GM10847 (cell line): ENCODE data around the gene FAM83C.

Source experiments
- POLR2A ChIP-seq: IDR thresholded peaks from 2 replicates; pipeline ENCODE4 v1.6.1; 2011; ENCODE audit not compliant: insufficient read length; ENCODE audit errors: extremely low read depth

FAM83C gene

DNA sequence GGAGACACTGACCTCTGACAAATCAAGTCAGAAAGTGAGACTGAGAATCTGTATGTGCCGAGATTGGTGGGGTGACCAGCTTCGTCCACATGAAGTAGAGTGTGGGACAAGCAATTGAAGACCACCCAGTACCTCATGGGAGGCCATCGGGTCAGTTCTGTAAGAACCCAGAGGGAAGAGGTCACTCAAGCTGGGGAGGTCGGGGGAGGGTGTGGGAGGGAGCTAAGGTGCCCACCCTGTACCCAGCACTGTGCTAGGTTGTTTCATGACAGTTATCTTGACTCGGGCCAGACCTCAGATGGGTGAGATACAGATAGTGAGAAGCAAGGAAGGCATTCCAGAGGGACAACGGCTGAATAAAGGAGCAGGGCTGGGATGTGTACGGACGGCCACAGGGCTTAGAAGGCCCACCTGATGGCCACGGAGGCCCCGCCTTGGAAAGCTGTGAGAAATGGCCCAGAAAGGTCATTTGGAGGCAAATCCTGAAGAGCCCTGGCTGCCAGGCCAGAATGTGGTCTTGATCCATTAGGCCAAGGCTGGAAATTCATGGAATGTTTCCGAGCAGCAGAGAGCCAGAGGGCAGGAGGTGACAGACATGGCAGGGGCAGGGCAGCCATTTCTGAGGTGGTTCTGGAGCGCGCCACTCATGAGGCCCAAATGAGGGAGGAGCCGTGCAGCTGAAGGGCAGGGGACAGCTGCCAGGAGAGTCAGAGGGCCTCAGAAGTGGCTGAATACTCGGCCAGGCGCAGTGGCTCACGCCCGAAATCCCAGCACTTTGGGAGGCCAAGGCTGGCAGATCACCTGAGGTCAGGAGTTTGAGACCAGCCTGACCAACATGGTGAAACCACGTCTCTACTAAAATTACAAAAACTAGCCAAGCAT lies 22.0 kb downstream of the FAM83C start:
- TF ChIP-seq POLR2A, result no peak

DNA sequence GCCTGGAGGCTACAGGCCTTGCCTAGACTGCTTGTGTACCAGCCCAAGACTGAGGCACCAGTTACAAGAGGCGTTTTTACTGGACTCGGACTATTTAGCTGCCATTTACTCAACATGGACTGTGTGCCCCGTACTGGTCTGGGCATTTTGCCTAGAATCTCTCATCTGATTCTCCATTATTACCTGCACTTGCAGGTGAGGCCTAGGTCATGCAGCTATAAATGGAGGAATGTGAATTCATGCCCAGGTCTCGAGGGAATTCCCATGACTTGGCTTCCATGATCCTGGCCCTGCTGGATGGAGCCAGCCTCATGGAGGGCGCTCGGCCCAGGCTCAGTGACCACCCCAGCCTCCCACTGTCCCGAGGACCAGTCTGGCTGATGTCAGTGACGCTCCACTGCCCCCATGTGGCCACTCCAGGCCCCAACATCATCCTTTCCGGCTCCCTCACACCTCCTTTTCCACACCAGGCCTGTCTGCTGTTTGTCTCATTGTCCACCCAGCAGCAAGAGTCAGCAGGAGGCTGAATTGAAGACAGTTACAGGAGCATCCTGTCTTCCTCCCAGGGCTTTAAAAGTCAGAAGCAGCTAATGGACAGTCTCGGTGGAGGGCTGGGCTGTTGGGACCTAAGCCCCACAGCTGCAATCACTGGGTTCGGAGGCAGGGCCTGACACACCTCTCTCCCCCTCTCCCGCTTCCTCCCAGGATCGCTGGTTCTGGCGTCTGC lies 23.0 kb downstream of the FAM83C start:
- TF ChIP-seq POLR2A, result no peak

DNA sequence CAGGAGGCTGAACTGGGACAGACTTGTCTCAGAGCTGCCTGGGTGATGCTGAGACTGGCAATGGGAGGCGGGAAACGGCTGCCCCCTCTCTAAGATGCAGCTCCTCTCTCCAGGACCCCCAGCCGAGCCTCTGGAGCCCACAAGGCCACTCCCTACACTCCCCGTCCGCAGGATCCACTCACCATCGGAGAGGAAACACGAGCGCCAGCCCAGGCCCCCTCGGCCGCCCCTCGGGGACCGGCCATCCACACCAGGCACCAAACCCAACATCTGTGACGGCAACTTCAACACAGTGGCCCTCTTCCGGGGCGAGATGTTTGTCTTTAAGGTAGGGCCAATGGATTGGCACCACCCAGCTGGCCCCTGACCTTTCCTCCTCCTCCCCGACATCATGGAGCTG lies 25.1 kb downstream of the FAM83C start:
- TF ChIP-seq POLR2A, result no peak

DNA sequence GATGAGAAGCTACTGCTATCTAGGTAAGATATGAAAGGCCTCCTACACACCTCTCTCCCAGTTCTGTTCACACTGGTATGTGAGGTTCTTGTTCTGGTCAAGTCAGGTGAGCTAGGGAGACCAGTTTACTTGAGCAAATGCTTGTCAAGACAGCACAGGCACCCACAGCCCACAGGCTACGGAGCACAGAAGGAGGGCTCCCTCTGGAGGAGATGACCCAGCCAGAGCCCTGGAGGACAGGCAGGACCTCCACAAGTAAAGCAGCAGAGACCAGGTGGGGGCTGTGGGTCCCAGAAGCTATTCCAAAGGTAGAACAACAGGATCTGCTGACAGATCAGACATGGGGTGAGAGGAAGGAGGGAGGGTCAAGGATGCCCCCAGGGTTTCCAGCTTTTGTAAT lies 27.5 kb downstream of the FAM83C start:
- no peak for TF ChIP-seq POLR2A

DNA sequence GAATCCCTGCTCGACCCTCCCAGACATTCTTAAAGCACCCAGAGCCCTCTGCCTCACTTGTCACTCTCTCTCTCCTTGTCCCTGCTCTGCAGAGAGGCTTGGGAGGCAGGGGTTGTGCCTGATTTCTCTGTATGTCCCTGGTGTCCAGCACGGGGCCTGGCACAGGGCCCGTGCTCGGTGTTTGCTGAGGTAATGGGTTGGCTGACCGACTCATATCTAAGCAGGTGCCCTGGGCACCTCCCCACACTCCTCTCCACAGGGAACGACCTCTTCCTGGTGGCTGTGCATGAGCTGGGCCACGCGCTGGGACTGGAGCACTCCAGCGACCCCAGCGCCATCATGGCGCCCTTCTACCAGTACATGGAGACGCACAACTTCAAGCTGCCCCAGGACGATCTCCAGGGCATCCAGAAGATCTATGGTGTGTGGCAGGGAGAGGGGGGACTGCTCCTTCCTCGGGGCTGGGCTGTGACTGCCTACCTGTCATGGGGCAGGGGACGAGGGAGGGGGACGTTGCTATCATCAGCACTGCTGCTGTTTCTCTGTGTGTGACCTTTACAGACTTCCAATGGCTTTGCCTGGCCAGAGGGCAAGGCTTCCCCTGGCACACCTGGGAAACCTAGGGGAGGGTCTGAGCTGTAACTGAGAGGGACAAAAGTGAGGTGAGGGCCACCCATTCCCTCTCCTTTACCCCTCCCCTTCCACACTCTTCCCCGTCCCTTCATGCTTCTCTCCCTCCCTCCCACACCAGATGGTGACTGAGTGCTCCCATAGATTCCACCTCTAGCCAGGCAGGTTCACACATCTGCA lies 28.5 kb downstream of the FAM83C start:
- no peak for TF ChIP-seq POLR2A

DNA sequence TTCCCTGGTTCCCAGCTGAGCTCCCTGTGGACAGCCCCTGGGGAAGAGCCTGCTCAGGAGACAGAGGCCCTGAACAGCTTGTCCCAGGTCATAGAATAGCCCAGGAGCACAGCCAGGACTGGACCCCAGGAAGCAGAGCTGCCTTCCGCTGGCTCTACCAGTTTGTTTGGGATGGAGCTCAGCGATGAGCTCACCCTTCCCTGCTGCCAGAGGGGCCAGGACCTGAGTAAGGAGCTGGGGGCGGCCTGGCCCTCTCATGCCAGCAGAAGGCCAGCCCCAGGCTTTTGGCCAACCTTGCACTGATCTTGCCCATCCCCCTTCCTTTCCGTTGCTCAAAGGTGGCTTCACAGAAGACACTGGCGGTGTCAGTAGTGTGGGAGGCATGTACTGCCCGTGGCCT lies 31.8 kb downstream of the FAM83C start:
- no peak for TF ChIP-seq POLR2A

DNA sequence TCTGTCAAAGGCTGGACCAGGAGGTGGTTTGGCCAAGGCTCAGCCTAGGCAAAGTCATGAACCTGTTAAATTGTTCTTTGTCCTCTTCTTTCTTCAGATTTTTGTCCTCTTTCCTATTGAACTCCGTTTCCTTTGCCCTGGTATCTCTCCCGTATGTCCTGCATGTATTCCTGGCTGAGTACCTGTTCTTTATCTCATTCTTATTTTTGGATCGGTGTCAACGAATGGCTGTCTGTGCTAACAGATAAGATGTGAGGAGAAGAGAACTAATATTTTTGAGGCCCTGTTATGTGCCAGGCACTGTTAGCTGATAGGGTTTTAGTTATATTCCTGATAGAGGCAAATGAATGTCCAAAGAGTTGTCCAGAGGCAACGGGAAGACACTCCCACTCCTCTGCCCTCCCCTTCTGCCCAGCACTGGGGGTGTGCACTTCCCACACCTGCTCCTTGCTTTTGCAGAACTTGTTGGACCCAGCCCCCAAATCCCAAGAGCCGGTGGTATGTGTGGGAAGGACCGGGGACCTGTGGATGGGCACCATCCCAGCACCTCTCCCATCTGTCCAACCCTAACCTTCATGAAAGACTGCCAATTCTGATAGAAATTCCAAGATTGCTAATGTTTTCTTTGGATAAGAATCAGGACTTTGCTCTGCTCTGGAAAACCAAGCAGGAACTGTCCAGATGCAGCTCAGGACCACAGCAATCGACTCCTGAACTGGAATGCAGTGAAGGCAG lies 34.9 kb downstream of the FAM83C start:
- no peak for TF ChIP-seq POLR2A

DNA sequence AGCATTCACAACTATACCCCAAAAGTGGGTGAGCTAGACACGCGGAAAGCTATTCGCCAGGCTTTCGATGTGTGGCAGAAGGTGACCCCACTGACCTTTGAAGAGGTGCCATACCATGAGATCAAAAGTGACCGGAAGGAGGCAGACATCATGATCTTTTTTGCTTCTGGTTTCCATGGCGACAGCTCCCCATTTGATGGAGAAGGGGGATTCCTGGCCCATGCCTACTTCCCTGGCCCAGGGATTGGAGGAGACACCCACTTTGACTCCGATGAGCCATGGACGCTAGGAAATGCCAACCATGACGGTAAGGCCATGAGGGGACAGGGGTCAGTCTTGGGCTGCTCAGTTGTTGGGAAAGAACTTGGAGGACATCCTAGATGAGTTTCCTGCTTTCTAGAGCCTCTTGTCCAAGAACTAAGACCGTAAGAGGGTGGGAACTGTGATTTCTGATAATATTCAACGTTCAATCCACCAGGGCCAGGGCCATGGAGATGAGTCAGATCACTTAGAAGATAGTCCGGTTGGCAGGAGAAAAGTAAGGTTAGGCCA lies 37.7 kb downstream of the FAM83C start:
- TF ChIP-seq POLR2A, result no peak

DNA sequence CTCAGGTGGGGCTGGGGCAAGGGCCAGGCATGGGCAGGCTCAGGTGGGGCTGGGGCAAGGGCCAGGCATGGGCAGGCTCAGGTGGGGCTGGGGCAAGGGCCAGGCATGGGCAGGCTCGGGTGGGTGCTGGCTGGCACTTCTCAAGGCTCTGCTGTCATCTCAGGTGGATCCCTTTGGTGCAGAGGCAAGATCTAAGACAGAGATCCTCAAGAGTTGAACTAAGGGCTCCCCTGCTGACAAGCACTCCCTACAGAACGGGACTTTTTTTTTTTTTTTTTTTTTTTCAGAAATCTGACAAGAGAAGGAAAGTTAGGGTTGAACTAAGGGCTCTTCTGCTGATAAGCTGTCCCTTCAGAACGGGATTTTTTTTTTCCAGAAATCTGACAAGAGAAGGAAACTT lies 39.2 kb downstream of the FAM83C start:
- no peak for TF ChIP-seq POLR2A

DNA sequence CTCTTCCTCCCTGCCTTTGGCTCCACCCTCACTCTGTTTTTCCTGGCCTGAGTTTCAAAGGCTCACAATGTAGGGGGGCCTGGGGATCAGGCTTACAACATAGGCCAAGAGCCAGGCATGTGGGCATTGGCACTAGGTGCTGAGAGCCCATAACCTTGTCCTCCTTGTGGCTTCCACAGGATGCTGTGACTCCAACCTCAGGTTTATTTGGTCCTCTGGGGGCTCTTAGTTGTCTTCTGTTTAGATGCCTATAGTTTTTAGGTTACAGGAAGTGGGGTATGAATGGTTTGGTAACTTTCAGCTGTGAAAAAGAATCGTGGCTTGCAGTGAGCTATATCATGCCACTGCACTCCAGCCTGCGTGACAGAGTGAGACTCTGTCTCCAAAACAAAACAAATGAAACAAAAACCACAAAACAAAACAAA lies 40.2 kb downstream of the FAM83C start:
- no peak for TF ChIP-seq POLR2A

DNA sequence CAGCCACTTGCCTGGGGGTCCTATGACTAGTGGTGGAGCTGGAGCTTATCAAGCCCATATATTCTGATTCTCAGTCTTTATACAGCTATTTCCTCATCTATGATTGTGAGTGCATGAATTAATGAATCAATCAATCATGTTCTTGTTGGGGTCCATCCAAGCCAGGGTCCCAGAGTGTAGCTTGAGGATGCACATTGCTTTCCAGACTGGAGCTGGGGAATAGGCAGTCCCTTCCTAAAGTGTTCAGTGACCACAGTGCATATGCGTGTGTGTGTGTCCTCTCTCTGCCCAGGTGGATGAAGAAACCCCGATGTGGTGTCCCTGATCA lies 40.6 kb downstream of the FAM83C start:
- no peak for TF ChIP-seq POLR2A

DNA sequence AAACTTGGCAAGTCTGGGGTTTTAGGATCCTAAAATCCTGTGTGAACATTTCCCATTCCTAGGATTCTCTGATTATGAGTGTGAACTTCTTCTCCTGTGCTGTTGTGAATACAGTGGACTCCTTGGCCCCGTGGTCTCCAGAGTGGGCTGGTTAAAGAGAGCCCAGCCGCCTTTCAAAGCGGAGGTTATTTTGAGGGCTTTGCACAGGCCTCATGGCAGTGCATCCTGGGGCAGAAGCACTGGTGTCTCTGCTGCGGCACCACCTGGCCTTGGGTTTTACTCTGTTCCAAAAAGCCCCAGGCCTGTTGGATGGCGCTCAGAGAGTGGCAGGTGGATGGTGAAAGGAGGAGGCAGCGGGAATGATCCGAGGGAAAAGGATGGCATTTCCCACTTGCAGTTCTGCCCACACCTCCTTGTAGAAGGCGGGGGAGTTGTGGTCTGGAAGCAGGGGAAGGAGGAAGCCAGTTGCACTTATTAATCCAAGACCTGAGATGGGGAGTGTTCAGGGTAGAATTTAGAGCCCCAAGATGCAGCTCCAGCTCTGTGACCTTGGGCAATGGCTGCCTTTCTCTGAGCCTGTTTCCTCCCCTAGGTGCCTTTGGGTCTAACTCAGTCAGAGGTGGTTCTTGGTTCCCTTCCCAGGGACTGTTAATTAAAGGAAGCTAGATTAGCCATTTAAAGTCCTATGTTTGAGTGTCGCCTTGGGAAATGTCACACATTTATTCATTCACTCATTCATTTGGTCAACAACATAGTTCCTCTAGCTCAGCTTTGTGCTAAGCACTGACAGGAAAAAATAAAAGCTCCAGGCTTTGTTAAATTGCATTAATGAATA lies 43.4 kb downstream of the FAM83C start:
- TF ChIP-seq POLR2A, result no peak

DNA sequence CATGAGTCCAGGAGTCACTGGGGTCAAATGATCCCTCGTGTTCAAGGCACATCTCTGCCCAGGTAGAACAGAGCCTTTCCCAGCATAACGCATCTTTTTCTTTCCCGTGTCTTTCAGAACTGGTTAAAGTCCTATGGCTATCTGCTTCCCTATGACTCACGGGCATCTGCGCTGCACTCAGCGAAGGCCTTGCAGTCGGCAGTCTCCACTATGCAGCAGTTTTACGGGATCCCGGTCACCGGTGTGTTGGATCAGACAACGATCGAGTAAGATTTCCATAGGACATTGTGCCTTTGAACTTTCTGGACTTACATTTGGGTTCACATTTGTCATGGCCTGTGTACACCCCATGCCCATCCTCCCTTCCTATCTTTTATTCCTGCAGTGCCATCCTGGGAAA lies 45.5 kb downstream of the FAM83C start:
- TF ChIP-seq POLR2A, result no peak

DNA sequence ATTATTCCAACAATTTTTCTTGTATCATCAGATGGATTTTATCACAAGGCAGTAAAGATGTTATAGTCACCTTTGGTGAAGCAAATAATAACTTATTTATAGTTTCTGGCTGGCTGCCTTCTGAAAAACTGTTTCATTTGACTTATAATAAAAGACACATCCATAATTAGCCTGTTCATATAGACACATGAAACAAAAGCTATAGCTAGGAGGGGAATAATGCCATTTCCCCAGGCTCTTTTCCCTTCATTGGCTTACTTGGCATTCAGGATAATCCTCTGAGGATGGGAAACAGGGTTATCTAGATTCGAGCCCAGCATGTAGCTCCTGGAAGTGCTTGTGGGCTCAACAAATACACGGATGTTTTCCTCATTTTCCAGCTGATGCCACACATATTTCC lies 48.2 kb downstream of the FAM83C start:
- no peak for TF ChIP-seq POLR2A
